ENCODE data around the gene CMYA5. TPM values are rescaled to one million over a fixed set of nuclear protein-coding genes. Genes with fewer than 3 reads are reported as not detected.

Gene CMYA5
- total RNA-seq, 1 donor from 2014 or later = 0.60 TPM

GRCh38 chr5:79842006-79842881 is 152.6 kb downstream of the CMYA5 start:
- Mint-ChIP-seq H3K36me3 (ENCODE audit: low read depth) (no peaks in the 10 kb centered on the region), H3K4me3 (ENCODE audit: unreplicated experiment) (no peak overlapping the region), H3K9me3 (ENCODE audit: low read depth) (no peaks in the 10 kb centered on the region), H3K27ac (ENCODE audit: unreplicated experiment) (no peak overlapping the region), H3K4me1 (ENCODE audit: low read depth) (peaks cover 14% of the 10 kb centered on the region), H3K27me3 (ENCODE audit: low read depth) (peaks cover 12% of the 10 kb centered on the region)
- TF ChIP-seq CTCF (IDR thresholded peaks at IDR 0.05) = no peak
- DNase-seq (ENCODE audit: low spot score) = no peak

GRCh38 chr5:79842991-79843390 is 153.4 kb downstream of the CMYA5 start:
- no peak overlapping the region for H3K4me3 Mint-ChIP-seq (ENCODE audit: unreplicated experiment)
- DNase-seq (ENCODE audit: low spot score) = no peak
- H3K4me1 Mint-ChIP-seq (ENCODE audit: low read depth) = peaks cover 14% of the 10 kb centered on the region
- no peak overlapping the region for H3K27ac Mint-ChIP-seq (ENCODE audit: unreplicated experiment)
- H3K36me3 Mint-ChIP-seq (ENCODE audit: low read depth) = no peaks in the 10 kb centered on the region
- peaks cover 12% of the 10 kb centered on the region for H3K27me3 Mint-ChIP-seq (ENCODE audit: low read depth)
- H3K9me3 Mint-ChIP-seq (ENCODE audit: low read depth) = no peaks in the 10 kb centered on the region
- TF ChIP-seq CTCF (IDR thresholded peaks at IDR 0.05) = no peak

GRCh38 chr5:79843450-79844388 is 154.1 kb downstream of the CMYA5 start:
- no peak for TF ChIP-seq CTCF (IDR thresholded peaks at IDR 0.05)
- no peaks in the 10 kb centered on the region for H3K36me3 Mint-ChIP-seq (ENCODE audit: low read depth)
- H3K4me3 Mint-ChIP-seq (ENCODE audit: unreplicated experiment) = no peak overlapping the region
- H3K4me1 Mint-ChIP-seq (ENCODE audit: low read depth) = peaks cover 14% of the 10 kb centered on the region
- H3K27ac Mint-ChIP-seq (ENCODE audit: unreplicated experiment) = no peak overlapping the region
- H3K9me3 Mint-ChIP-seq (ENCODE audit: low read depth) = no peaks in the 10 kb centered on the region
- no peak for DNase-seq (ENCODE audit: low spot score)
- peaks cover 12% of the 10 kb centered on the region for H3K27me3 Mint-ChIP-seq (ENCODE audit: low read depth)

GRCh38 chr5:79844571-79844970 is 154.9 kb downstream of the CMYA5 start:
- Mint-ChIP-seq H3K36me3 (ENCODE audit: low read depth) (no peaks in the 10 kb centered on the region), H3K27me3 (ENCODE audit: low read depth) (peaks cover 9% of the 10 kb centered on the region), H3K27ac (ENCODE audit: unreplicated experiment) (no peak overlapping the region), H3K4me1 (ENCODE audit: low read depth) (peaks cover 14% of the 10 kb centered on the region), H3K9me3 (ENCODE audit: low read depth) (no peaks in the 10 kb centered on the region), H3K4me3 (ENCODE audit: unreplicated experiment) (no peak overlapping the region)
- TF ChIP-seq CTCF (IDR thresholded peaks at IDR 0.05) = no peak
- DNase-seq (ENCODE audit: low spot score) = no peak

Data from chondrocyte (in vitro differentiated cells).